ENCODE data around the gene FBXO17. TPM values are rescaled to one million over a fixed set of nuclear protein-coding genes. Genes with fewer than 3 reads are reported as not detected.
"Not testable (repeated sequence)": the region's sequence is repeated elsewhere in the genome, so short reads cannot be mapped to it uniquely, and the experiment has no call there.

Gene FBXO17
- polyA plus RNA-seq, 1 donor from 2014 or later, result not detected

GRCh38 chr19:38989066-38989605 lies 13.6 kb upstream of the FBXO17 start:
- H4K20me1 ChIP-seq (ENCODE audit: insufficient read depth), result no peaks in the 10 kb centered on the region
- H3K9ac ChIP-seq (ENCODE audit: low read length), result no peak overlapping the region
- H3K27me3 ChIP-seq (ENCODE audit: insufficient read depth, low read depth, low read length), result no peaks in the 10 kb centered on the region
- H3K4me2 ChIP-seq (ENCODE audit: low read length), result no peak overlapping the region
- H3K79me2 ChIP-seq (replicated peaks; ENCODE audit: insufficient read depth, low read length), result no peaks in the 10 kb centered on the region
- no peak for TF ChIP-seq RAD21 (conservative IDR thresholded peaks at IDR 0.05)
- TF ChIP-seq POLR2AphosphoS5 (IDR thresholded peaks at IDR 0.05), result no peak
- no peak for TF ChIP-seq CTCF (IDR thresholded peaks at IDR 0.05; ENCODE audit: poor library complexity, severe bottlenecking)
- TF ChIP-seq EZH2 (IDR thresholded peaks at IDR 0.05; ENCODE audit: borderline replicate concordance, insufficient read depth, low read length, poor library complexity, severe bottlenecking), result no peak
- TF ChIP-seq TAF1 (IDR thresholded peaks at IDR 0.05; ENCODE audit: low read depth), result no peak
- TF ChIP-seq MXI1 (conservative IDR thresholded peaks at IDR 0.05; ENCODE audit: poor library complexity, severe bottlenecking), result no peak
- TF ChIP-seq EP300 (conservative IDR thresholded peaks at IDR 0.05; ENCODE audit: poor library complexity, severe bottlenecking), result no peak
- no peak for TF ChIP-seq SMC3 (conservative IDR thresholded peaks at IDR 0.05; ENCODE audit: poor library complexity)
- TF ChIP-seq, protein P1, sequence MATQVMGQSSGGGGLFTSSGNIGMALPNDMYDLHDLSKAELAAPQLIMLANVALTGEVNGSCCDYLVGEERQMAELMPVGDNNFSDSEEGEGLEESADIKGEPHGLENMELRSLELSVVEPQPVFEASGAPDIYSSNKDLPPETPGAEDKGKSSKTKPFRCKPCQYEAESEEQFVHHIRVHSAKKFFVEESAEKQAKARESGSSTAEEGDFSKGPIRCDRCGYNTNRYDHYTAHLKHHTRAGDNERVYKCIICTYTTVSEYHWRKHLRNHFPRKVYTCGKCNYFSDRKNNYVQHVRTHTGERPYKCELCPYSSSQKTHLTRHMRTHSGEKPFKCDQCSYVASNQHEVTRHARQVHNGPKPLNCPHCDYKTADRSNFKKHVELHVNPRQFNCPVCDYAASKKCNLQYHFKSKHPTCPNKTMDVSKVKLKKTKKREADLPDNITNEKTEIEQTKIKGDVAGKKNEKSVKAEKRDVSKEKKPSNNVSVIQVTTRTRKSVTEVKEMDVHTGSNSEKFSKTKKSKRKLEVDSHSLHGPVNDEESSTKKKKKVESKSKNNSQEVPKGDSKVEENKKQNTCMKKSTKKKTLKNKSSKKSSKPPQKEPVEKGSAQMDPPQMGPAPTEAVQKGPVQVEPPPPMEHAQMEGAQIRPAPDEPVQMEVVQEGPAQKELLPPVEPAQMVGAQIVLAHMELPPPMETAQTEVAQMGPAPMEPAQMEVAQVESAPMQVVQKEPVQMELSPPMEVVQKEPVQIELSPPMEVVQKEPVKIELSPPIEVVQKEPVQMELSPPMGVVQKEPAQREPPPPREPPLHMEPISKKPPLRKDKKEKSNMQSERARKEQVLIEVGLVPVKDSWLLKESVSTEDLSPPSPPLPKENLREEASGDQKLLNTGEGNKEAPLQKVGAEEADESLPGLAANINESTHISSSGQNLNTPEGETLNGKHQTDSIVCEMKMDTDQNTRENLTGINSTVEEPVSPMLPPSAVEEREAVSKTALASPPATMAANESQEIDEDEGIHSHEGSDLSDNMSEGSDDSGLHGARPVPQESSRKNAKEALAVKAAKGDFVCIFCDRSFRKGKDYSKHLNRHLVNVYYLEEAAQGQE (IDR thresholded peaks at IDR 0.05; ENCODE audit: borderline replicate concordance), result no peak
- no peak overlapping the region for H2AFZ ChIP-seq (ENCODE audit: low read depth, low read length)
- no peak overlapping the region for H3K4me3 ChIP-seq (ENCODE audit: low read length)
- H3K36me3 ChIP-seq (ENCODE audit: insufficient read depth, low read length), result no peaks in the 10 kb centered on the region
- H3K27ac ChIP-seq (ENCODE audit: low read length), result no peak overlapping the region
- no peaks in the 10 kb centered on the region for H3F3A ChIP-seq (ENCODE audit: insufficient read depth, low read length, poor library complexity, severe bottlenecking)
- H3K9me3 ChIP-seq (ENCODE audit: low read length), result no peaks in the 10 kb centered on the region
- no peaks in the 10 kb centered on the region for H3K9me2 ChIP-seq (ENCODE audit: insufficient read depth, low read length)

DNA sequence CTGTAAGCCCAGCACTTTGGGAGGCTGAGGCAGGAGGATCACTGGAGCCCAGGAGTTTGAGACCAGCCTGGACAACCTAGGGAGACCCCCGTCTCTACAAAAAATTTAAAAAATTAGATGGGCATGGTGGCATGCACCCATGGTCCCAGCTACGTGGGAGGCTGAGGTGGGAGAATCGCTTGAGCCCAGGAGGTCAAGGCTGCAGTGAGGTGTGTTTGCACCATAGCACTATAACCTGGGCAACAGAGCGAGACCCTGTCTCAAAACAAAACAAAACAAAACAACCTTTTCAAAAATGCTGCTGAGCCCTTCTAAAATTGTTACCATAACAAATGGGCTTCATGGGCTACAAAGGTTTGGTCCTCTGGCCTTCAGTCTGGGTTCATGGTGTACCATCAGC lies 13.1 kb upstream of the FBXO17 start:
- H3K4me2 ChIP-seq (ENCODE audit: low read length); H3K9ac ChIP-seq (ENCODE audit: low read length); H3K9me3 ChIP-seq (ENCODE audit: low read length); H3K9me2 ChIP-seq (ENCODE audit: insufficient read depth, low read length); H3K79me2 ChIP-seq (replicated peaks; ENCODE audit: insufficient read depth, low read length); H3F3A ChIP-seq (ENCODE audit: insufficient read depth, low read length, poor library complexity, severe bottlenecking); H3K36me3 ChIP-seq (ENCODE audit: insufficient read depth, low read length); H3K27me3 ChIP-seq (ENCODE audit: insufficient read depth, low read depth, low read length); H2AFZ ChIP-seq (ENCODE audit: low read depth, low read length); H4K20me1 ChIP-seq (ENCODE audit: insufficient read depth); H3K4me3 ChIP-seq (ENCODE audit: low read length); H3K27ac ChIP-seq (ENCODE audit: low read length): not testable (repeated sequence)

DNA sequence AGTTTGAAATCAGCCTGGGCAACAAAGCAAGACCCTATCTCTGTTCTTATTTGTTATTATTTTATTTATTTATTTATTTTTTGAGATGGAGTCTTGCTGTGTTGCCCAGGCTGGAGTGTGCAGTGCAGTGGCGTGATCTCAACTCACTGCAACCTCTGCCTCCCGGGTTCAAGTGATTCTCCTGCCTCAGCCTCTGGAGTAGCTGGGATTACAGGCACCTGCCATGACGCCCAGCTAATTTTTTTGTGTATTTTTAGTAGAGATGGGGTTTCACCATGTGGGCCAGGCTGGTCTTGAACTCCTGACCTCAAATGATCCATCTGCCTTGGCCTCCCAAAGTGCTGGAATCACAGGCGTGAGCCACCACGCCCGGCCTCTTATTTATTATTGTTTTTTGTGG lies 12.2 kb upstream of the FBXO17 start:
- not testable (repeated sequence) for H3K9me3 ChIP-seq (ENCODE audit: low read length); H4K20me1 ChIP-seq (ENCODE audit: insufficient read depth); H3K4me3 ChIP-seq (ENCODE audit: low read length); H3K4me2 ChIP-seq (ENCODE audit: low read length); H3F3A ChIP-seq (ENCODE audit: insufficient read depth, low read length, poor library complexity, severe bottlenecking); H3K9ac ChIP-seq (ENCODE audit: low read length); H3K36me3 ChIP-seq (ENCODE audit: insufficient read depth, low read length); H3K9me2 ChIP-seq (ENCODE audit: insufficient read depth, low read length); H3K79me2 ChIP-seq (replicated peaks; ENCODE audit: insufficient read depth, low read length); H3K27me3 ChIP-seq (ENCODE audit: insufficient read depth, low read depth, low read length); H3K27ac ChIP-seq (ENCODE audit: low read length); H2AFZ ChIP-seq (ENCODE audit: low read depth, low read length)

Measured in neural cell (in vitro differentiated cells).